NOMO-1 treated with DMSO at 0.1 percent for 48 hours (cell line): ENCODE measurements around the gene AIRE.
"Not testable (repeated sequence)": the region's sequence is repeated elsewhere in the genome, so short reads cannot be mapped to it uniquely, and the experiment has no call there.

Source experiments
- DNase-seq: peaks from one replicate; lab custom pipeline; 2025; ENCODE audit not compliant: unreplicated experiment; lab: John Stamatoyannopoulos, UW

AIRE gene

GRCh38 chr21:44265734-44266270 lies 19.9 kb upstream of the AIRE start:
- no peak for DNase-seq

GRCh38 chr21:44267655-44268142 lies 18.0 kb upstream of the AIRE start:
- DNase-seq: peak; percentile 25

DNA sequence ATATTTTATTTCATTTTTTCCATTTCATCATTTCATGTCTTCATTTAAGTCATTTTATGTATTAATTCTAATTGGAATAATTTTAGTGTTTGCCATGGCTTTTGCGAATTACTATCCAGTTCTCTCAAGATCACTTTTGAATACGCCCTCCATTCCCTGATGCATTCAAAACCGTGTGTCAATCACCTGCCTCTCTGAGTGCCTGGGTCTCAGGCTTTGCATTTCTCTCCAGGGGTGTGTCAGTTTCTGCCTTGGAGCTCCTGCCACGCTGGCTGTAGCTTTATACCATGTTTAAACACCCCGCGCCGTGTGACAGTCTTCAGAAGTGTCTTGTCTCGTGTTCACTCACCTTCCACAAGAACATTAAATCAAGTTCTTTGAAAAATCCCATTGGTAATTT lies 16.6 kb upstream of the AIRE start:
- no peak for DNase-seq

DNA sequence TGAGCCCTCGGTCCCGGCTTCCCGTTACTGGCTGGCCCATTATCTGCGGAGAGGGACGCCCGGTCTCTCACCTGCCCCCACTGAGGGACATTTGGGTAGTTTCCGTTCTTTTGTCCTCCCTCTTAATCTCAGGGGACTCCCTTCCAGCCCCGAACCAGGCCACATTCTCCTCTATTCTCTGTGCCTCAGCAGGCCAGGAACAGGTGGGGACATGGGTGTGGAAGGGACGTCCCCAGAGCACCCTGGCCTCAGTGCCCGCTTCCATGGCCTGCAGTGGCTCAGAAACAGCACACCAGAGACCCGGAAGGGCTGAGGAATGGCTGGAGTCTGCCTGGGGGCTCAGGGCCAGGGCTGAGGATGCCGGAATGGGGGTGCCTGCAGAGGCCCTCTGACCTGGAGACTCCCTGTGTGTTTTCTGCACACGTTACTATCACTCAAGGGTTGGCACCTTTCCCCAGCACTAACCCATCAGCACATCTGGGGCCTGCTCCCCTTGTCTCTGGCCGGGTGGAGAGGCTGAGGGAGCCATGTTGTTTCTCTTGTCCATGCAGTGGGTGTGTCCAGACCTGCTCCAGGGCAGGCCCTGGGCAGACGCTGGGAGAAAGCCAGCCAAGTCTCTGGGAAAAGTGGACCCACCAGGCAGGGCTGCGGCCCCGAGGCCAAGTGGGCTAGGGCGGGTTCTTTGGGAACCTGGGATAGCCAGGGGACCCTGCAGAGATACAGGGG lies 14.0 kb upstream of the AIRE start:
- no peak for DNase-seq

DNA sequence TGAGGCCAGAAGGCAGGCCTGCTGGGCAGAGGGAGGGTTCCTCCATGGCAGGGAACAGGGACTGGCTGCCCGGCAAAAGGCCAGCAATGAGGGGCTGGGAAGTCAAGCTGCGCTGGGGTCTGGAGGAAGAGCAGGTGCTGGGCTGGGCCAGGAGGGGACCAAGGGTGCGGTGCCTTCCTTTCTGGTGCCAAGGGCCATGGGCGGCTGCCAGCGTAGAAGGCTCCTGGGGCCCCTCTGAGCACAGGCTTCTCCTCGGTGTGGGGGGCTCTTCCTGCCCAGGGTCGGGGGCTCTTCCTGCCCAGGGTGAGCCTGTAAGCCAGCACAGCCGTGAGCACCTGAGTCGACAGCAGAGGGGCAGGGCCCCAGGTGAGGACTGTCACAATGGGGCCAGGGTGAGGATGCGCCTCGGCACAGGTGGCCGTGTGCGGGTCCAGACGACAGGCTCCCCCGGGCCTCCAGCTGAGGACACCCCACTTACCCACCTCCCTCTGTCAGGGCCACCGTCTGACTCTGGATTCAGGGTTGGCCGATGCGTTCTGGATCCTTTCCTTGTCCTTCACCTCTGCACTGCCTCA lies 13.3 kb upstream of the AIRE start:
- DNase-seq: no peak

DNA sequence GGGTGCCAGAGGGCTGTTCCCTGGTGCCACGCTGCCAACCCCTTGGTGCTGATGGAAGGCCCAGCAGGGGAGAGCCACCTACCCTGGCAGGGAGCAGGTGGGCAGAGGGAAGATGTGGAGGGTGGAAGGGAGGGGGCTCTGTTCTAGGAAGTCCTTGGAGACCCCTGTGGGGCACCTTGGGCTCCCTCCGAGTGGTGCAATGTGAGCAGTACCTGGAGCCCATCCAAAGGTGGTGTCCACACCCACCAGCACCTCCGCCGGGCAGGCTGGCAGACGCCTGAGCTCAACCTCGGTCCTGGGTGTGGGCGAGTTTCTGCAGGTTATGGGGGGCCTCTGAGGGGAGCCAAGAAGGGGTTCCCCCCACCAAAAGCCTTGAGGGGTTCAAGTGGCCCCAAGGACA lies 12.6 kb upstream of the AIRE start:
- DNase-seq: no peak

DNA sequence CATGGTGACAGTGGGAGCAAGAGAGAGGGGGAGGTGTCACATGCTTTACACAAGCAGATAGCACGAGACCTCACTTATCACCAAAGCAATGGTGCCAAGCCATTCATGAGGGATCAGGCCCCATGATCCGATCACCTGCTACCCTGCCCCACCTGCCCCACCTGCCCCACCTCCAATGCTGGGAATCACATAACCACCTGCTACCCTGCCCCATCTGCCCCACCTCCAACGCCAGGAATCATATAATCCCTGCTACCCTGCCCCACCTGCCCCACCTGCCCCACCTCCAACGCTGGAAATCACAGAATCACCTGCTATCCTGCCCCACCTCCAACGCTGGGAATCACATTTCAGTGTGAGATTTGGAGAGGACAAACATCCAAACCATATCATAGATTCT lies 10.6 kb upstream of the AIRE start:
- DNase-seq: no peak

DNA sequence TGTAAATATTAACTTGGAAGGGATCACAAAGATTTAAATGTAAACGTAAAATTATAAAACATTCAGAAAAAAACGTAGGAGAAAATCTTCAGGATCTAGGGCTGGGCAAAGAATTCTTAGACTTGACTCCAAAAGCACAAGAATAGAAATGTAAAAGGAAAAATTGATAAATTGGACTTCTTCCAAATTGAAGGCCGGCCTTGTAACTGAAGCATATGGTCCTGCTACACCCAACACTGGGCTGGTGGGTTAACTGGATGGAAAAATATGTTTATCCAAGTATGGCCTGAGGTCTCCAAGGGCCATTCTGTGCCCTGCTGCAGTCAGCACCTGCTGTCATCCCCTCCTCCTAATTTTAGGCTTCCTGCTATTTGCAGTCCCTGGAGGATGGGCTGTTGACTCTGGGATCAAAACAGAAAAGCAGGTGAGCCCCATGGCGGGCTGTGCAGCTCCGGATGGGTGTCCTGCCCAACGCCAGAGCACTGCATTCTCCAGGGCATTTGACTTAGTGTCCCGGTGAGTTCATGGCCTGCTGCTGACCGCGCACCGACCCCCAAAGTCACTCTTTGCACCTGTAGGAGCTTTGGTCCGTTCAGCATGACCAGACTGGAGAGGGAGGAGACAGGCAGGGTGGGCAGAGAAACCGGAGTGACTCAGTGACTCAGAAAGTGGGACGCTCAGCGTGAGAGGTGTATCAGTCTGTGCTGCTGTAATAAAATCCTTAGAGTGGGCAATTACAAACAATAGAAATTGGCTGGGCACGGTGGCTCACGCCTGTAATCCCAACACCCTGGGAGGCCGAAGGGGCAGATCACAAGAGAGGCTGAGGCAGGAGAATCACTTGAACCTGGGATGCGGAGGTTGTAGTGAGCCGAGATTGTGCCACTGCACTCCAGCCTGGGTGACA lies 6.1 kb upstream of the AIRE start:
- no peak for DNase-seq

GRCh38 chr21:44281801-44282200 lies 3.9 kb upstream of the AIRE start:
- DNase-seq: no peak

GRCh38 chr21:44282370-44282769 lies 3.3 kb upstream of the AIRE start:
- no peak for DNase-seq

- DNase-seq: not testable (repeated sequence)
Measured at GRCh38 chr21:44283211-44283785, 2.4 kb upstream of the AIRE start.

- DNase-seq: no peak
Measured at GRCh38 chr21:44283948-44284347, 1.7 kb upstream of the AIRE start.

DNA sequence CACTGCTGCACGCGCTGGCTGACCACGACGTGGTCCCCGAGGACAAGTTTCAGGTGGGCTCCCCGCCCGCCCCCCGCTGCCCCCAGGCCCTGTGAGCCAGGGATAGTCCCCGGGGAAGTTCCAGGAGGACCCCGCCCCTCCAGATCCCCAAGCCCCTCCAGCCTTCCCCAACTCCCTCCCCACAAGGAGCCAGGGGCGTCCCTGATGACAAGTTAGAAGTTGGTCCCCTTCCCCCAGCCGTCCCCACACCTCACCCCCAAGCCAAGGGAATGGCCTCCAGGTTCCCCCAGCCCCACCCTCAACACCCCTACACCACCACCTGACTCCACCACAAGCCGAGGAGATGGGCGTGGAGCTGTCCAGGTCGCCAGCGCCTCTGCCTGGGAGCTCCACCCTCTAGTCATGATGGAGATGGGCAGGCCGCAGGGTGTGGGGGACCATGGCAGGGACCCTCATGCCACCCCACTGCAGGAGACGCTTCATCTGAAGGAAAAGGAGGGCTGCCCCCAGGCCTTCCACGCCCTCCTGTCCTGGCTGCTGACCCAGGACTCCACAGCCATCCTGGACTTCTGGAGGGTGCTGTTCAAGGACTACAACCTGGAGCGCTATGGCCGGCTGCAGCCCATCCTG lies 525 bp downstream of the AIRE start:
- DNase-seq: no peak

GRCh38 chr21:44286716-44287632 lies 1.3 kb downstream of the AIRE start:
- DNase-seq: no peak

- no peak for DNase-seq
Measured at GRCh38 chr21:44288251-44289110, 2.8 kb downstream of the AIRE start.

- DNase-seq: no peak
Measured at GRCh38 chr21:44289381-44290010, 3.8 kb downstream of the AIRE start.

DNA sequence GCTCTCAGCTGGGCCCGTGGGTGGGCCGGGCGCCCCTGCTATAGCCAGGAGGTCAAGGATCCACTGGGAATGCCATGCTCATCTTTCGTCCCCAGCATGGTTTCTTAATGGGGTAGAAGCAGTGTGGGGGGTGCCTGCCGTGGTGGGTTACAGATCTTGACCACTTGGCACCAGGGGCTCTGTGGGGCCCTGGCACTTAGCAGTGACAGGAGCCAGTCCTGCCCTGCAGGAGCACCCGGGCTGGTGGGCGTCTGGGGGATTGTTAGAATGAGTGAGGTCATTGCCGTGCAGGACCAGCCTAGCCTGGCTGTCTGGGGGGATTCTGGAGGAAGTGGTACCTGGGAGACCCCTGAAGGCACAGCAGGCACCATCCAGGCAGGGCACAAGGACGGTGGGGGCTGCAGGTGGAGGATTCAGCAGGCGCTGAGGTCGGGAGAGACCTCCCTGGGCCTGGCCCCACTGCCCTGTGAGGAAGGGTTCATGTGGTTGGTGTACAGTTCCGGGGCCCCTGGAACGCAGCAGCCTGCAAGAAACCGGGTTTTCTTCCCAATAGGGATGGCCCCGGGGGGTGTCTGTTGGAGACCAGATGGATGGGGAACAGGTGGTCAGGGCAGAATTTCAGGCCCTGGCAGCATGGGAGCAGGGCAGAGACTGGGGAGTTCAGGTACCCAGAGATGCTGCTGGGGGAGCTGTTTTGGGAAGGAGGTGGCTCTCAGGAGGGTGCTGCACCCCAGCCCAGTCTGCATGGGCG lies 4.8 kb downstream of the AIRE start:
- DNase-seq: no peak
